Stimulated activated CD4-positive, alpha-beta T cell treated with anti-CD3 and anti-CD28 coated beads, TNF-alpha, amount 100 ng/mL, for 4 hours (primary cell): ENCODE results near the gene MAP2K3.

Experiments used
- DNase-seq, 3 experiments: peaks; one replicate each; pipeline ENCODE4 v3.0.0-alpha.2; 2020; ENCODE audit warnings: low read depth in 3 of 3

Gene MAP2K3

DNA sequence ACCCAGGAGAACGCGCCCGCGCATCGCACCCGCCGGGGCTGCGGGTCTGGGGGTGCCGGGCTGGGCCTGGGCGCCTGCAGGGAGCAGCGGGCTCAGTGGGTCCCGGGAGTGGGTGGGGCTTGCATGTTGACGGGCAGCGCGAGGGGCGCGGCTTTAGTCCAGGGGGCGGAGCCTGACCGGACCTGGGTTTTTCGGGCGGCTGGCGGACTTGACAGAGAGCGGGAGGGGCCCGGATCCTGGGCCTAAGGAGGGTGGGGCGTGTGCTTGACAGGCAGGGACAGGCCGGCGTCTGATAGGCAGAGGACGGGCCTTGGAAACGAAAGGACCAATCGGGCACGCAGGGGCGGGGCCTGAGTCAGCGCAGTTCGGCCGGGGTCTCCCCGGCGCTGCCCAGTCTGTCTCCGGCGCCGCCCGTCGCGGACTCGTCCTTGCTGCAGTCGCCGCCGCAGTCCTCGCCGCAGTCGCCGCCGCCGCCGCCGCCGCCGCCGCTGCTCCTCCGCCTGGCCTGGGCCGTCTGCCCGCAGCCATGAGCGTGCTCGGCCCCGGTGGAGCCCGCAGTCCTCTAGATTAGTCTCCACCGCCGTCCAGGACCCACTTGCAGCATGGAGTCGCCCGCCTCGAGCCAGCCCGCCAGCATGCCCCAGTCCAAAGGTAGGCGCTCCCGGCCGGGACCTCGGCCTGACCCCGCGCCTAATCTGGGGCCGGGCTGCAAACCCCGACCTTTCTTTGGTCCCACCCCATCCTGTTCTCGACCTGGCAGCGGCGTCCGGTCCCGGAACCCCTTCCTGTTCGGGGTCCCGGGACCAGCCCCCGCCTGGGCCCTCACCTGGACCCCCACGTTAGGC lies at the start of gene MAP2K3:
Gene MAP2K3 (plus strand): TSS at position 393 of the 845 bp plus-strand sequence. CDS start 210 bp downstream, at position 603.
- peak; percentile 95 to 96 (median 96) for DNase-seq

DNA sequence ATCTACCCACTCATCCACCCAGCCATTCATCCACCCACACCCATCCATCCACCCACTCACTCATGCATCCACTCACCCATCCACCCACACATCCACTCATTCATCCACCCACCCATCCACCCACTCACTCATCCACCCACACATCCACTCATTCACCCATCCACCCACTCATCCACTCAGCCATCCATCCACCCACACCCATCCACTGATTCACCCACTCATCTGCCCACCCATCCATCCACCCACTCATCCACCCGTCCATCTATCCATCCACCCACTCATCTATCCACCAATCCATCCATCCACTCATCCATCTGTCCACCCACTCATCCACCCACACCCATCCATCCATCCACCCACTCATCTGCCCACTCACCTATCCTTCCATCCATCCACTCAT lies 48.6 kb upstream of the MAP2K3 start:
- peak in 2 of 3 experiments; percentile 15 for DNase-seq

DNA sequence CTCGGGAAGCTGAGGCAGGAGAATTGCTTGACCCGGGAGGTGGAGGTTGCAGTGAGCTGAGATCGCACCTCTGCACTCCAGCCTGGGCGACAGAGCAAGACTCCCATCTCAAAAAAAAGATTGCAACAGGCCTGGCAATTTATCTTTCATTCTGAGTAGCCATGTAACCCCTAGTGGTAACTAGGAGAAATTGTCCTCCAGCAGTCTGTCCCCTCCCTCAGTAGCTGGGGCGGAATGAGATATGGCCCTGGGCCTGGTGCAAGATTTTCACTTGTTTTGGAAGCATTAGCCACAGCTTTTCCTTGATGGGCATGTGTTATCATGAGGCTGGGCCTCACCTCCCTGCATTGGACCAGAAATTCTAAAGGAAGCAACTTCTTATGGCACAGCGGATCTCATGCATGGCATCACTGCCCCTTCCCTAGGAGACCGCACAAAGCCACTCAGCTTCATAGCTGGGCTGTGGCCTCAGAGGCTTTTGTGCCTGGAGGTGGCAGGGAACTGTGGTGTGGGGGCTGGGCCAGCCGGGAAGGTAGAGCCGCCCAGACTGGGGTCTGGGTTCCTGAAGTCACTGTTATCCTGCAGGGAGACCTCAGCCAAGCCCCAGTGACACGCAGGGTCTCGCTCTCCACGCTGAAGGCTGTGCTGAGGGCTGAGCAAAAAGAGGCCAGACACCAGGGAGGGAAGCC lies 44.7 kb upstream of the MAP2K3 start:
- DNase-seq = no peak

DNA sequence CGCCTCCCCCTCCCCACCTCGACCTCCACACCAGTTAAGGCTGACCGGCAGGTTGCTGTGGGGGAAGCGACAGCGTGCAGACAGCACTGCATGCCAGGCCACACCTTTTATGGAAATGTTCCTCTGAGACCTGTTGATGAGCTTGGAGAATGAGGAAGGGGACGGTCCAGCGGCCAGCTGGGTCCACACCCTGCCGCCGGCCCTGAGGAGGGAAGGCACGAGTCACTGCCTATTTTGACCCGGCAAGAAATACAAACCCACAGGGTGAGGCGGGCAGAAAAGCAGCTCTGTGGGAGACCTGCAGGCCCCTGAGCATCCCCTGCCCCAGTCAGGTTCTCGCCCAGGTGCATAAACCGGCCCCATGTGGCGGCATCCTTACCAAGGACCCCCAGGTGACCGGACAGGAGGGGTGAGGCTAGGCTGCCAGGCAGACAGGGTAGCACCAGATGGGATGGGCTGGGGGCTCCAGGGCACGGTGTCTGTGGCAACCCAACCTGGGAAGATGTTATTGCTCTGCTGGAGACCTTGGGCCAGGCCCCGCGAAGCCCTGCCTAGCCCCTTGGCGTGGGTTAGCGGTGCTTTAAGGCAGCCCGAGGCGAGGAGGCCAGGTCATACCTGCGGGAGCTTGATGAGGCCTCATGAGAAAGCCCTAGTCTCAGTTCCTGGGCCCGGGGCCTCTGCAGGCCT lies 44.0 kb upstream of the MAP2K3 start:
- DNase-seq = no peak

DNA sequence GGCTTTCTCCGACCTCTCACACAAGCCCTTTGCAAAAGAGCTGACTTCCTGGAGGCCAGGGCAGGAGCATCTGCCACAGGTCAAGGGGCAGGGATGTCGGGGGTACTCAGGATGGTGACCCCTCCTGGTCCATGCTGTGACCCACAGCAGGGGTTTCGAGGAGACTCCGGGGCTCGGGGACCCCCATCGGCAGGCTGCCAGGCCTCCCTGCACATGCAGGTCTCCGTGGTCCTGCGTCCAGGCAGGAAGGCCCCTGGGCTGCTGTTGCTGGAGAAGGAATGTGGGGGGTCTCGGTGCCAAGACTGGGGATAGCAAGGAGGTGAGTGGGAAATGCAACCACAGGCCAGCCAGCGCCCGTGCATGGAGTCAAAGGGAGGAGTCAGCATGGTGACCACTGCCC lies 42.9 kb upstream of the MAP2K3 start:
- DNase-seq = no peak

DNA sequence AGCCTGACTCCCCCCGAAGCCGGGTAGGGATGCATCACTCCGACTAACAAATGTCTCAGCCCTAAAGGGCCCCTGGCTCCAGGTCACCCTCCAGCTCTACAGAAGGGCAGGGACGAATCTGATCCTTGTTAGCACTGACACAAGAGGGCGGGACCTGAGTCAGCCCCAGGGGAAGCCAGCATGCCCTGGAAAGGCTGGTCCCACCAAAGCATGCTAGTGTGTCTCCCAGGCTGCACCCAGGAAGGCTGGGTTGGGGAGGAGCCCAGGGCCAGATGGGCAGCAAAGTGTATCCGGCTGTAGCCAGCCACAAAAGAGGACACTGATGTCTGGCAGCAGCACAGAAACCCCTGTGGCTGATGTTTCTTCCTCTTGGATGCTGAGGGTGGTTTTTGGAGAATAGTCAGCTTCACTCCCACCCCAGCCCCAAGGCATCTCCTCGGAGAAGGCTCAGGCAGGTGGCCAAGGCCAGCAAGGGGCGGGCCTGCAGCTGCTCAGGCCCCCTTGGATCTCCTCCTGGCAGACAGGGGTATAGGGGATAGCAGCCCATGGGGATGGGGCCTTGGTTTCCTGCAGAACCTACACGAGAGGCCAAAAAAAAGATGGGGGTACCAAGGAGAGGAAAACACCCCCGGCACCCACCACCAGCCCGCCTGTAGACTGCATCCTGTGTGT lies 42.3 kb upstream of the MAP2K3 start:
- no peak for DNase-seq

DNA sequence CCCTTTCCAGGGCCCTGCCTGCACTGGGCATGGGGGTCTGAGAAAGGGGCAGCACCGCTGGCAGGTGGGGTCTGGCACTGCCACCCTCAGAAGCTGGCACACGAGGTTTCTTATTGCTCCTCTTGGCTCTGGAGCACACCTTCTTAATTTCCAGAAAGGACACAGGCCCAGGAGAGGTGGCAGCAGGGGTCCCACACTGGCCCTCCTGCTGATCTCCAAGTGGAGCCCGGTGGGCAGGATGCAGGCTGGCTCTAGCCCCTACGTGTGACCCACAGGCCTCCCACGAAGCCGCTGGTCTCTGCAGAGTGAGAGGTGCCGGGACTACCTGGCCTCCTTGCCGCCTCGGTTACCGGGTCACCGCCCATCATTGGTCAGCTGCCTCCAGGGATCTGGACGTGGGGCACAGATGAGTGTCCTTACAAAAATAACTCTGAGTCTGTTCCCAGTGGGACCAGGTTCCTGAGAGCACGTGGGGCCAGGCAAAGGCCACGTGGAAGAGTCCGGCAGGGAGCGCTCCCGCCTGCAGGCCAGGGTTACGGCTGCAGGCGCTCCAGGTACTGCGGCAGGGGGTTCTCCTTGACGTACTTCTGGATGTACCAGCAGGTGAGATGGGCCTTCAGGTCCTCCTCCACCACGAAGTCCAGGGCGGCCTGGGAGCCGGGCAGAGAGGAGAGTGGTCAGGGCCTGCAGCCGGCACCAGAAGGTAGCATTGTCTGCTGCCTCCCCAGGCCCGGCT lies 41.6 kb upstream of the MAP2K3 start:
- no peak for DNase-seq

DNA sequence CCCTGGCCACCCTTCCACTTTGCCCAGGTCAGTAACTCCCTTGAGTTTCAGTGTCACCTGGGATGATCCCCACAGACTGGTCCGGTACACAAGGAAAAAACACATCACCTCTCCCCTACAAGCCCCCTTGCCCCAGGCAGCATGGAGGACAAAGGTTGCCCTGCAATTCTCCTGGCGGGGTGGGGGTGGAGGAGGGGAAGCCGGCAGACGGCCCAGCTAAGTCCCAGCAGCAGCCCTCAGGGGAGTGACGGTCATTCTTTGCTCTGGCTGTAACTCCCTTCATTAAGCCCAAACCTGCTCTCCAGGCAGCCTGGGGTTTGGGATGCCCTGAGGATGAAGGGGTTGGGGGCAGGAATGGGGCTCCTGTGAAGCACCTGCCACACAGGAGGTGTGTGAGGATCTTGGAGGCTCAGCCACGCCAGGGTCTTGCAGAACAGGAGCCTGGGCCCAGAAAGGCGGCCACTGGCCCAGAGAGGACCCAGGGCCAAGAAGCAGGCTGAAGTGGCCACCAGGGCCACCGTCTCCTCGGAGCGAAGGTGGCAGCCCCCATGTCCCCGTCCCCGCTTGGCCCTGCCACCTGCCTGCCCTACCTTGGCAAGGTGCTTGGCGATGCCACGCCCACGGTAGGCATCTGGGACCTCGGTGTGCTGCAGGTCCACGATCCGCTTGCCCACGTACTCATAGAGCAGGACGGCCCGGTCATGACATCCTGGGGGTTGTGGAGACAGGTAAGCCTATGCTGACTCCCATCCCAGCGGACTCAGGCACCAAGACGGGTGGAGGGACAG lies 40.8 kb upstream of the MAP2K3 start:
- DNase-seq = no peak

DNA sequence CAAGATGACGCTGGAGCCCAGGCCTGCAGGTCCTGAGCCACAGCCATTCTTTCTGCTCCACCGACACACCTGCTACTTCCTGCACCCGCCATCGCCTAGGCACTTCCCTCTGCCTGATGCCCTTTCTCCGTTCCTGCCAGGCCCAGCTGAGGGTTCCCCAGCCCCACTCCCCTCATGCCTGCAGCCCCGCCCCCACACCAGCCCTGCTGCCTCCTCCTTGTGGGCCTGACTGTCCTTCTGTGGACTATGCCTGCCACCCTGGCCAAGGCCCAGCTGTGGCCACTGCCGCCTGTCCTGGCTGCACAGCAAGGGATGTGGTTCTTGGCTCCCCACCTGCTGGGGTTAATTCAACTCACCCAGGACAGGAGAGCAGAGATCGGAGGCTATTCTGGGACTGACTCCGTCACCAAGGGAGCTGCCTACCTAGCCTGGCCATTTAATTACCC lies 38.8 kb upstream of the MAP2K3 start:
- no peak for DNase-seq

DNA sequence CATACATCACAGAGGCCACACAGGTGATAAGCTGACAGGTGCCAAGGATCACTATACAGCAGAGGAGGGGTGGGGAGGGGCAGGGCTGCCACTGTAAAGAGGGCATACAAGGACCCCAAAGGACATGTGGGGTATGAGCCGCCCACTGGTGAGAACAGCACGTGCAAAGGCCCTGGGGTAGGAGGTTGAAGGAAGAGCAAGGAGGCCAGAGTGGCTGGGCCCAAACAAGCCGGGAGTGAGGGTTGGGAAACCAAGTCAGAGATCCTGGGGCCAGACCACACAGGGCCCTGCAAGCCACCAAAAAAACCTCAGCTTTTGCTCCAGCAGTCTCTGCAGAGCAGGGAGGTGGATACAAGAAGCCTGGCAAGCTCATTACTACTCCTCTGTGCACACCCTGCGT lies 37.8 kb upstream of the MAP2K3 start:
- no peak for DNase-seq

DNA sequence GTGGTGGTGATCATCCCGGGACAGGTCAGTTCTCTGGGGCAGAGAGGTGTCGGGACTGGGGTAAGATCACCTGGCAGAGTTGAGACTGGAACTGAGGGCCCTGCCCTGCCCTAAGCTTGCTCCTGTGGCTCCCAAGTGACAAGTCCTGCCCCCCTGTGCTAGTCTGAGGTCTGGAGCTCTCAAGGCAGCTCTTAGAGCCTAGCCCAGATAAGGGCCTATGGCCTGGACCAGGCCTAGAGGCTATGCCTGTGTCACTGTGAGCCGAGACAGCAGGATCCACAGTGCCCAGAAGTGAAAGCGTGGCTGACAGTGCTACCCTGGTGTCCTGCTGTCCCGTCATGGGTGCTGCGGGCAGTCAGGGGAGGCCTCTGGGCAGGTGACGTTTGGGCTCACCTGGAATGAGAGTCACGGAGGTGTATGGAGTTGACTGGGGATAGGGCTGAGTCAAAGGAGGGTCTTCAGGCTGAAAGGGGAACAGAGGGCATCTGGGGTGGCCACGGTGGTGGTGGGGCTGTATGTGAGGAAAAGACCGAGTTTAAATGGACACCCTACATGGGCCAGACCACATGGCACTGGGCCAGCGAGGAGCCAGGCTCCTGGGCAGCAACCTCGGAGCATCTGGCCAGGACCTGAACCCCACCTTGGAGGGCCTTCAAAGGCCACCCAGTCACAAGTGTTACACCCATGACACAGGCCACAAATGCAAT lies 36.8 kb upstream of the MAP2K3 start:
- no peak for DNase-seq

DNA sequence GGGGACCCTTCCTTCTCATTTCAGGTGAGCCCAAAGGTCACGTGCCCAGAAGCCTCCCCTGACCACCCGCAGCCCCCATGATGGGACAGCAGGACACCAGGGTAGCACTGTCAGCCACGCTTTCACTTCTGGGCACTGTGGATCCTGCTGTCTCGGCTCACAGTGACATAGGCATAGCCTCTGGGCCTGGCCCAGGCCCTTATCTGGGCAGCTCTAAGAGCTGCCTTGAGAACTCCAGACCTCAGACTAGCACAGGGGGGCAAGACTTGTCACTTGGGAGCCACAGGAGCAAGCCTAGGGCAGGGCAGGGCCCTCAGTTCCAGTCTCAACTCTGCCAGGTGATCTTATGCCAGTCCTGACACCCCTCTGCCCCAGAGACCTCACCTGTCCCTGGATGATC lies 36.0 kb upstream of the MAP2K3 start:
- DNase-seq = no peak

DNA sequence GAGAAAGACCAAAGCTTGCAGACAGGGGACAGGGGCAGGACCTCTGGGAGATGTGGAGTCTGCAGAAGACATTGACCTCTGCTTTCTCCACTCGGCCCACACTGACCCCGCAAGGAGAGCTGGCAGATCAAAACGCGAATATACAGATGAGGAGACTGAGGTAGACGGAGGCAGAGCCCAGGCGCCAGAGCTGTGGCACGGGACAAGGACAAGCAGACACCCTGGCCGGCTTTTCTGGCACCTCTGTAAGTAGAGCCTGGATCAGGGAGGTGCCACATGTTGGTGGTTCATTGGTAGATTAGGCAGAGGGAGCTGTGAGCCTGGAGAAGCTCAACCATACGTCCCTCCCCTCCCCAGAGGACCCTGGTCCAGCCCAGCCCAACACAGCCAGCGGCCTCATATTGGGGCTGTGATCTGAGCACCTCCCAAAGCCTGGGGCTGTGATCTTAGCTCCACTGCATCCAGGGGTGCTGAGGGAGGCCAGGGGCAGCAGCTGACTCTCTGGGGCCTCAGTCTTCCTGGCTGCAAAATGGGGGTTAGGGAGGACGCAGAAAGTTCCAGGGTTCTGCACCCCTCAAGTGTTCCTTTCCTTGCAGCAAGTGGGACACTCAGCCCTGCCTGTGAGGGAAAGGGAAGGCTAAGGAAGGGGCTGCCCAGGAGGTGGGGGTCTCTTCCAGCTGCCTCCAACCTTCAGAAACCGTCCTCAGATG lies 35.3 kb upstream of the MAP2K3 start:
- no peak for DNase-seq

DNA sequence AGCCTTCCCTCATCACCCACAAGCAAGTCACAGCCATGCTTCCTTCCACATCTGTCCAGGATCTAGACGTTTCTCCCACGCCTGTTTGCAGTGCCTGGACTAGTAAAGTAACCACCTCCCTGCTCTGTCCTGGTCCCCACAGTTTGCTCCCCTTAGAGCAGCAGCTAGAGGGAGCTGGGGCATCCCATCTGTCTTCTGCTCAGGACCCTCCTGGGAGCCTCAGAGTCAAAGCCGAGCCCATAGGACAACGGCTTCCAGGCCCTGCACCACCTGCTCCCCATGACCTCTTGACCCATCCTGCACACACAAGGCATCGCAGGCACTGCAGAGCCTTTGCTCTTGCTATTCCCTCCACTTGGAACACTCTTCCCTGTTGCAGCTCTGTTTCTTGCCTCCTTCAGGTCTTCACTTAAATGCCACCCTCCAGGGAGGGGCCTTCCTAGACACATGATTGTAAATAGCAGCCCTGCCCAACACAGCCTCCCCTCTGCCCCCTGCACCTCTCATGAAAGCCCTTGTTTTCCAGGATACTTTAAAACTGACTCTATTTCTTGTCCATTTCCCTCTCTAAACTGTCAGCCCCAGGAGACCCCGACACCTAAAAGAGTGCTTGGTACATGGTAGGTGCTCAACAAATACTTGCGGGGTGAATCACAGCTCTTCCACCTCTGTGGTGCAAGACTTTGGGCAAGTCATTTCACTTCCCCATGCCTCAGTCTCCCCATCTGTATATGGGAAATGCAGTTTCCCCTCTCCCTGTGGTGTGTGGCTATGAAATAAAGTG lies 34.4 kb upstream of the MAP2K3 start:
- DNase-seq = no peak

DNA sequence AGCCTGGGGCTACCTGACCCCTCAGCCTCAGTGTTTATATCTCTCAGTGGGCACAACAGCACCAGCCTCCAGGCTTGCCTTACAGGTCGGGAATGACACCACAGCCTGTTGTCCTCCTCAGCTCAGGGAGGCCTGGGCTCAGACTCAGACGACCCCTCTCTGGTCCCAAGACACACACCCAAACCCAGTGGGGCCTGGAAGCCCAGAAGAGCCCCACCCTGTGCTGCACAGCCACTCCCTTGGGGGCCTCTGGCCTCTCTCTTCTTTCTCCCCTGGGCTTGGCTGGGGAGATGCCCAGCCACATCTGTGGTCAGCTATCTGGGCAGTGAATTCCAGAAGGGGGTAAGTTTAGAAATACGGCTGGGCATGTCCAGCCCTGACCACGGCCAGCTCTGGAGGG lies 33.7 kb upstream of the MAP2K3 start:
- no peak for DNase-seq

DNA sequence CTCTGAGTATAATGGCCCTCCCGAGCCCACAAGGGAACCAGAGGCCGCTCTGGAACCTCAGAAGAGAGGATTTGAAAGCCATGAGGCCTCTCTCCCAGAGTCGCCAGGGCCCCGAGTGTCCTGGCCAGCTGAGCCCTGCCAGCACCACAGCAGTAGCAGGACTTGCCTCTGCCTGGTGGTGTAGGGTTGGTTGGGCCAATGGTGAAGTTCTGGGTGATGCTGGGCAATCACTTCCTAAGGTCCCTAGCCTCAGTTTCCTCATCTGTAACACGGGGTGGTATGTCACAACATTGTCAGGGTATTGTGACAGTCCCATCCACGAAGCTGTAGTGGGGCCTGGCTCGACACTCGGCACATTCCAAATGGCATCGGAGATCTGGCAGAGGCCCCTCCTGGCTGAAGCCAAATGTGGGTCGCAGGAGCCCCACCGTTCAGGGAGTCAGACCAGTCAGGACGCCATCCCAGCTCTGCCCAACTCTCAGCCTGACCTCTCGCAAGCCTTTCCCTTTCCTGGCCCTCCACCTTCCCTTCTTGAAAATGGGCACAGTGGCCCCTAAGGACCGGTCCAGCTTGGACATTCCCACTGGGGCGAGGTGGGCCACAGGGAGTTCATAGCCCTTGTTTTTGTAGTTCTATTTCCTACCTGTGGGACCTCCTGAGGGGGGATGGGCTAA lies 33.0 kb upstream of the MAP2K3 start:
- DNase-seq = no peak

DNA sequence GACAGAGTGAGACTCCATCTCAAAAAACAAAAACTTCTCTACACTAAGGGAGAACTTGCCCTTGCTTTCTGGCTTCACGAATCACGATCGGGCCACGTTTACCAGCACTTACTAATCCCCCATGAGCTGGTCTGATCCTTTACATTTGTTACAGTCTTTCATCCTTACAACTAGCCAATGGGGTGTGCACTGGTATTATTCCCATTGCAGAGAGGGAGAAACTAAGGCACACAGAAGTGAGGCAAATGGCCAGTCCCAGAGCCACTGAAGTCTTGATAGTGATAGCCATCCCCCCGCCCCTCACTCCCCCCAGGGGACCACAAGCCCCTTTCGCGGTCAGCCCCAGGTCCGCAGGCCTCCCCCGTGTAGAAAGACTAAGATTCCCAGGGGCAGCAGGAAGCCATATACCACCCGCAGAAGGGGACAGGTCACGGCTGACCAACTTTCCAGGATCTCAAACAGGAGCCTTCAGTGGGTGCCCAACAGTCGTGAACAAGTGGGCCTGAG lies 32.2 kb upstream of the MAP2K3 start:
- no peak for DNase-seq
